ENCODE measurements around the gene PNLDC1.
A peak's percentile ranks its signal among the peaks of the same experiment; 100 is the strongest.
"Not testable (repeated sequence)": the region's sequence is repeated elsewhere in the genome, so short reads cannot be mapped to it uniquely, and the experiment has no call there.

The PNLDC1 gene

DNA sequence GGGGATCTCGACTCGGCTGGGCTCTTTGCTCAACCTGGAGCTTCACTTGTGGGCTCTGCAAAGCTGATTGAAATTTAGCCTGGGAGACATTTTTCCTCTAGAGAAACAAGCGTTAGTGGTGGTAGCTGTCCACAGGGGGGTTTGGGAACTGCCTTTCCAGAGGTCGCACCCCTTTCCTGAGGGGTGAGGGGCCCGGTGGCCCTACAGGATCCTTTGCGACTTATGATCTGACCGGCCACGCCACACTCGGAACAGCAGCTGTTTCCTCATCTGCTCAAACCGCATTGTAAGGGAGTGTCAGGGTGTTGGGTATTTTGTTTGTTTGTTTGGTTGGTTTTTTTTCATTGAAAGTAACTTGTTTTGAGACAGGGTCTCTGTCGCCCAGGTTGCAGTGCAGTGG, 21.0 kb downstream of the PNLDC1 start:
- peak in 1 of 2 donors; percentile 31 for DNase-seq

DNA sequence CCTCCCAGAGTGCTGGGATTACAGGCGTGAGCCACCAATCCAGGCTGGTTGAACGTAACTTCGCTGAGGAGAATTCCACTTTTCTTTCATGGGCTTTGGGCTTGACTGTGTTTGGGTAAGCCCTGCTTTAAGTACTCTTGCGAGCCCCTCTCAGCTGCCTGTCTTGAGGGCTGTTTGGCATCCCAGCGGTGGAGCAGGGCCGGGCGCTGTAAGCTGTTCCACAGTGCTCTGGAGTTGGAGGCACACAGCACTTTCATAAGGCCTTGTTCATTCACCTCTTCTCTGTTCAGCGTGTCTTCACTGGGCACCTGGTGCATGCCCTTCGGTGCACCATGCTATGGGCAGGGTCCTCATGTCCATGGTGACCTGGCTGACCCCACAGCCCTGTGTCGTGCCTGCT, 21.6 kb downstream of the PNLDC1 start:
- no peak for DNase-seq

DNA sequence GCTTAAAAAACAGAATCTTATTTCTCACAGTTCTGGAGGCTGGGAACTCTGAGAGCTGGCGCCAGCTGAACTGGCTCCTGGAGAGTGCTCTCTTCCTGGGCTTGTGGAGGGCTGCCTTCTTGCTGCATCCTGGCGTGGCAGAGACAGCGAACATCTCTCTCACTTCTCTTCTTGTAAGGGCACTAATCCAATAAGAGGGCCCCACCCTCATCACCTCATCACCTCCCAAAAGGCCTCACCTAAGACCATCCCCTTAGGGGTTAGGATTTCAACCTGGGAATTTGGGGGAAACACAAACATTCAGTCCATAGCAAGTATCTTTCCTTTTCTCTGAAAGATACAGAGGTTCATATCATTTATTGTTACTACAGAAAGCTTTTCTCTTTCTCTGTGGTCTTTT, 23.9 kb downstream of the PNLDC1 start:
- no peak for DNase-seq

DNA sequence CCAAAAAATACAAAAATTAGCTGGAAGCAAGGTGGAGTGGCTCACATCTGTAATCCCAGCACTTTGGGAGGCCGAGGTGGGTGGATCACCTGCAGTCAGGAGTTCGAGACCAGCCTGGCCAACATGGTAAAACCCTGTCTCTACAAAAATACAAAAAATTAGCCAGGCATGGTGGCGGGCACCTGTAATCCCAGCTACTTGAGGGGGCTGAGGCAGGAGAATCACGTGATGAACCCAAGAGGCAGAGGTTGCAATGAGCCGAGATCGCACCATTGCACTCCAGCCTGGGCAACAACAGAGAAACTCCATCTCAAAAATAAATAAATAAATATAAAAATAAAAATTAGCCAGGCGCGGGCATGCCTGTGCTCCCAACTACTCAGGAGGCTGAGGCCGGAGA, 24.6 kb downstream of the PNLDC1 start:
- DNase-seq, result not testable (repeated sequence)

DNA sequence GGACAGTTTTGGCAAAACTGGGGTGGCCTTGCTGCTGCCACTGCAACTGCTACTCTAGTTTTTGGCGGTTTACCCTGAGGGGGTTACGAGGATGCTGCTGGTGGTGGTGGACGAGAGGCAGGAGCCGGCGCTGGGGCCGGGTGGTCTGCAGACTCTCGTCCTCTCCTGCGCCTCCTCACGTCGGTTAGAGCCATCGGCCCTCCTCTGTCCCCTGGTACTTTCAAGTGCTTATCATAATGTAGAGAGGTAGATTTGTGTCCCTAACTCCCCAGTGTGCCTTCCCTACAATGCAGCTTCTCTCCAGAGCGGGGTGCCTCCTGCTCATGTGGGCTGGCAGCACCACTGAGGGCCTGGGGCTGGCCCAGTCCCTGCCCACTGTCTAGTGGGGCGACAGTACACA, 25.9 kb downstream of the PNLDC1 start:
- DNase-seq, result no peak

DNA sequence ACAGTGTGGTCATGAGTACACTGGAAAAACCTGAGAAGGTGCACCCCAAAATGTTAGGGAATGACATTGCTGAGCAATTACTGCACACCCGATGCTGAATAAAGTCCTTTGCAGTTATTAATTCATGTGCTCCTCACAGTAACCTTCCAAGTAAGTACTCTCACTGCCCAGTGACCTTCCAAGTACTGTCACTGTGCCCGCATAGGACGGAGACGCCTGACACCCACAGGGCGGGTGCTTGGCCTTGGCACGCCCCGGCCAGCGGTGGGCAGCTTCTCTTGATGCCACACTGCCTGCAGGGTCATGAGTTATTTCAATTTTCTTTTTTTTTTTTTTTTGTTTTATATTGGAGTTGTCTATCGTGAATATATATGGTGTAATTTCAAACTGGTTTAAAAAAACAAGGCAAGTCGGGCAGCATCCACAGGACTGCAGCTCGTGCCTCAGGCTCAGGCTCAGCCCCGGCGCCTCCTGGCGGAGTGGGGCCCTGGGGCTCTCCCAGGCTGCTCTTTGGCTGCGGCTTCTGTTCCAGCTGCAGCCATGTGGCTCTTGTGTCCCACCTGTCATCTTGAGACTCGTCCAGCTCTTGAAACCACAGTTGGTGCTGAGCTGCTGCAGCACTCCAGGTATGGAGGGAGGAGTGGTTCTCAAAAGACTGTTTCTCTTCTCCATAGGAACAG, 27.0 kb downstream of the PNLDC1 start:
- DNase-seq, result no peak

DNA sequence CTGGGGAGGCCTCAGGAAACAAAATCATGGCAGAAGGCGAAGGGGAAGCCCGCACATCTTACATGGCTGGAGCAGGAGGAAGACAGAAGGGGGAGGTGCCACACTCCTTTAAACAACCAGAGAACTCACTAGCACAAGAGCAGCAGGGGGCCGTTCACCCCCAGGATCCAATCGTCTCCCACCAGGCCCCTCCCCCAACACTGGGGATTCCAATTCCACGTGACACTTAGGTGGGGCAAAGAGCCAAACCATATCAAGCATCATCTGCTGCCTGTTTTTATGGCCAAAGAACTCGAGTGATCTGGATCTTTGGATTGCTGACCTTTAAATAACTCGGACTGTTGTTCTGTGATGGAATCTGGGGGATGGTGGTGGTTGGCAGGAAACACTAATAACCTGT, 28.0 kb downstream of the PNLDC1 start:
- no peak for DNase-seq

DNA sequence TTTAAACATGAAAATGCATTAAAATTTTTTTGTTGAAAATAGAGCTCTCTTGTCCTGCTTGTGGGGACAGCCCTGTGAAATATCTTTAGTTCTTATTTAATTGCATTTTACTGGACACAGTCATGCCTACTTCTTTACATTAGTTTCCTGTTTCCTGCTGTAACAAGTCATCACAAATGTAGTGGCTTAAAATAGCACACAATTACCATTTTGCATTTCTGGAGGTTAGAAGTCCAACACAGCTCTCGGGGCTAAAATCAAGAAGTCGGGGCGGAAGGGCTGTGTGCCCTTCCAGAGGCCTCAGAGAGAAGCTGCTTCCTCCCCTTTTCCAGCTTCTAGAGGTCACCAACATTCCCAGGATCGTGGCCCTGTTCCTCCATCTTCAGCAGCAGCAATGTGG, 29.4 kb downstream of the PNLDC1 start:
- DNase-seq, result peak in 1 of 2 donors; percentile 48

DNA sequence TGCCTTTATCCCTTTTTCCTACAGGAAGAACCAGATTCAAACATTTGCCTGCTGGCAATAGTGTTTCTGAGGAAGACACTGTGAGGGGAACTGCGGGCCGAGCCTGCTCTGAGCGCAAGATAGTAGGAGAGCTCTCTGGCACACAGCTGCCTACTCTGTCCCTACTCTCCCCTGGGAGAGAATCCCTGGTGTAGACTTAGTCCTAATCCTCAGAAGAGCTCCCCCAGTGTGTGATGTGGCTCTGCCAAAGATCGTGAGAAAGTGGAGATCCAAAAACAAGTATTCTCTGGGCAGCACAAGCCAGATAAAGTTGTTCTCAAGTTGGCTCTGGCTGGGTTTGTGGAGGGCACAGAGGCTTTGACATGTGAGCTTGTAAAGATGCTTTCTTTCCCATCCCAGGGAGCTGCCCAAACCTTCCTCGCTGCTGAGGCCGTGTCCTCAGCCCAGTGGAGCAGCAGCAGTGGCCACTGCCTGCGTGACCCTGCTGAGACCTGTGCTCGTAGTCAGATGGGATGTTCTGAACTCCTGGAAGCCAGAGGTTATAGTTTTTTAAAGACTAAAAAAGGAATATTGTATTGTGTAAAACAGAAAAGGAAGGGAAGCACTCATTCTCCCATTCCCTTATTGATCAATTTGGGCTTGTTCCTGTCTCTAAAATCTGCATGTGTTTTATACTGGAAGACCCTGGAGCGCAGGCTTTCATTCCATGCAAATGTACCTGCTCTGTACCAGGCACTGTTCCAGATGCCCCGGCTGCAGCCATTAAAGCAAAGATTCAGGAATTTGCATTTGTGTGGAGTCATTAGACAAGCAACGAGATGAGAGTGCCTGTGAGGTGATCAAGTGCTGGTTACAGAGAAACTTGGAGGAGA, 30.7 kb downstream of the PNLDC1 start:
- no peak for DNase-seq

DNA sequence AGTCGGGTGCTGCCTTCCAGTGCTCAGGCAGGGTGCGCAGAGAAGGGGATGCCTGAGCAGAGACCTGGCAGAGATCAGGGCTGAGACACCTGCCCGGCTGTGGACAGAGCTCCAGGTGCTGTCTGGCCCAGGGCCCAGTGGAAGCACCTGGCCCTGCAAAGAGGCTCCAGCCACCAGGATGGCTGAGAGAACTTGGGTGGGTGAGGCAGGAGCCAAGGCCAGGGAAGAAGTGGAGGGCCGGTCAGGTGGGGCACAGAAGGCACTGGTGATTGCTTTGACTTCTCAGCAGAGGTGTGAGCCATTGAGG, 31.2 kb downstream of the PNLDC1 start:
- DNase-seq, result no peak

DNA sequence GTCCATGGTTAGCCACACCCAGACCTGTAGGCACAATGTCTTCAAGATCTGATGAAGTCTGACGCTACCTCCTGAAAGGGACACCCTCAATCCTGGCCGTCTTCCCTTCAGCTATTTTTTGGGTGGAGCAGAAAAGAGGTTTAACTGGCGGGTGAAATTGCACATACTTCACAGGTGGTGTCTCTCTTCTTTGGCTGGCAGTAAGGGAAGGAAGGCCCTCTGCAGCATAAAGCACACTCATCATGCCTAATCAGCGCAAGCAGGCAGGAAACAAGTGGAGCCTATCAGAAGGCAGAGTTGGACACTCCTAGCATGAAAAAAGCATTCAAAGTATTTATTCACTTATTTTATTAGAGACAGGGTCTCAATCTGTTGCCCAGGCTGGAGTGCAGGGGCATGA, 32.9 kb downstream of the PNLDC1 start:
- peak in 1 of 2 donors; percentile 24 for DNase-seq

DNA sequence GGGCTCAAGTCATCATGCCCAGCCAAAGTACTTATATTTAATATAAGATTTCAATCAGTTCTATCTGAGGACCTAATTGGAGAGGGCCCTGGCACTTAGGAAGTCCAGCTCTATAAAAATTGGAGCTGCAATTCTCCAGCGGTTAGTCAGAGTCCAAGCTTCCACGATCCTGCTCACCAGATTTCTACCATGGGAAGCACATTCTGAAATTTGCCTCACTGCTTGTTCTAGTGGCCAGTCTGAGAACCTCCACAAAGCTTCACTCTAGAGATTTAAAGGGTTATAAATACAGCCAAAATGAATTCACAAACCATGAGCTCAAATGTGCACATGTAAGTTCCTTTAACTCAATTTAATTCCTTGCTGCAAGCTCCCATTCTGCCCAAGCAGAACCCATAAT, 33.5 kb downstream of the PNLDC1 start:
- DNase-seq, result no peak

DNA sequence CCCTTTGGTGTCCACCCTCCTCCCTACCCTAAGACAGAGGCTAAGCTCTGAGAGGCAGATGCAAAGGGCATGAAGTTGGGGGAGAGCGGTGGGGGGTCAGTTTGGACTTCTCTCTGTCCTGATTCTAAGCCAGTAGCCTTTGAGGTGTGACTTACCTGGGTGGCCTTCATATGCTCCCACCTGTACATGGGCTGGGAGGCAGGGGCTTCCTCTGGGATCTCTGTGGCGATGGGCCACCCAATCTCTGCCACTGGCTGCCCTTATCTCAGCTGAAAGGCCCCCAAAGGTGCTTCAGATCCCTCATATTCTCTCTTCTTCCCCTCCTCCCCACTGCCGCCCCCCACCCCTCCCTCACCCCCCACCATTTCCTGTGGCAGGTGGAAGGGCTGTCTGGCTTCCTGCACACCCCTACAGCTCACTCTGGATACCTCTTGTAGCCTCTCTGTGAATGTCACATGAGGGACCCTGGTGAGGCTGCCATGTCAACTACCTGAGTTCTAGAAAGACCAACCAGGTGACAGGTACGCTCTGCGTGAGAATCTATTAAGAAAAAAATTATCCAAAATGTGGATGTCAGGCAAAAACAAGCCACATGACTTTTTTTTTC, 34.0 kb downstream of the PNLDC1 start:
- no peak for DNase-seq

DNA sequence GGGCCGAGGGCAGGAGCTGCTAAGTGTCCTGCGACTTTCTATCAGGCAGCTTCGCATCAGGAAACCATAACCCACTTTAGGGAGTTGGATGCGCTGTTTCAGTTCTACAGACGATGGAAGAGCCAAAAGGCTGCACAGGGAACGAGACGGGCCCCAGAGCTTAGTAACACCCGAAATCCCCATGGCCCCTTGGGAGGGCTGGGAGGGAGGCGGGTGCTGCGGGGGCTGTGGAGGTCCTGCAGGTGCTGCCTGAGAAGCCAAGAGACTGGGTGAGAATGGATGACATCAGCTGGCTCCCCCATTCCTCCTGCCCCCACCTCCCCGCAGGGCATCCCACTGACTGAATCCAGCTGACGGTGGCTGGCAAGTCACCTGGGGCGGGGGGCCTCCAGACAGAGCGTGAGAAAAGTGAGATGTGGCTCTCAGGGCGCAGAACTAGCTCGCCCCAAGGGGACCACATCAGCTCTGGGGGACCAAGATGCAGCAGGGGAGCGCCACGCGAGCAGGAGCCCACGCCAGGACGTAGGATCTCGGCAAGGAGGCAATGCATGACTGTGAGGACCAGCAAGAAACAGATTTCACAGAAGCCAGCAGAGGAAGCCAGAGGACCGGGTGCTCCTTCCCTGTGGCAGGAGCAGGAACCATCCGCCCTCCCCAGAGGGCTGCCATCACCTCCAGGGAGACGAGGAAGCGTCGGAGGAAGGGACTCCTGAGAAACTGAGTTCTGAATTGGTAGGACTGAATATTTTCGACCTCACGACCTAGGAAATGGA, 36.8 kb downstream of the PNLDC1 start:
- no peak for DNase-seq

DNA sequence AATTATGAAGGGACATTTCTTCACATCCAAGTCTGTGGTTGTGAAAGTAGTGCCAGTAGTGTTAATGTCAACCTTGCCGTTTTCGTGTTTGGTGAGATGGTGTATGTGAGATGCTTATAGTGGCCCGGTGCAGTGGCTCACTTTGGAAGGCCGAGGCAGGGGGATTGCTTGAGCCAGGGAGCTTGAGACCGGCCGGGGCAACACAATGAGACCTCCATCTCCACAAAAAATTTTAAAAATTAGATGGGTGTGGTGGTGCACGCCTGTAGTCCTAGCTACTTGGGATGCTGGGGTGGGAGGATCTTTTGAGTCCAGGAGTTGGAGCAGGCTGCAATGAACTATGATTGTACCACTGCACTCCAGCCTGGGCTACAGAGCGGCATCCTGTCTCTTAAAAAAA, 37.4 kb downstream of the PNLDC1 start:
- no peak for DNase-seq

DNA sequence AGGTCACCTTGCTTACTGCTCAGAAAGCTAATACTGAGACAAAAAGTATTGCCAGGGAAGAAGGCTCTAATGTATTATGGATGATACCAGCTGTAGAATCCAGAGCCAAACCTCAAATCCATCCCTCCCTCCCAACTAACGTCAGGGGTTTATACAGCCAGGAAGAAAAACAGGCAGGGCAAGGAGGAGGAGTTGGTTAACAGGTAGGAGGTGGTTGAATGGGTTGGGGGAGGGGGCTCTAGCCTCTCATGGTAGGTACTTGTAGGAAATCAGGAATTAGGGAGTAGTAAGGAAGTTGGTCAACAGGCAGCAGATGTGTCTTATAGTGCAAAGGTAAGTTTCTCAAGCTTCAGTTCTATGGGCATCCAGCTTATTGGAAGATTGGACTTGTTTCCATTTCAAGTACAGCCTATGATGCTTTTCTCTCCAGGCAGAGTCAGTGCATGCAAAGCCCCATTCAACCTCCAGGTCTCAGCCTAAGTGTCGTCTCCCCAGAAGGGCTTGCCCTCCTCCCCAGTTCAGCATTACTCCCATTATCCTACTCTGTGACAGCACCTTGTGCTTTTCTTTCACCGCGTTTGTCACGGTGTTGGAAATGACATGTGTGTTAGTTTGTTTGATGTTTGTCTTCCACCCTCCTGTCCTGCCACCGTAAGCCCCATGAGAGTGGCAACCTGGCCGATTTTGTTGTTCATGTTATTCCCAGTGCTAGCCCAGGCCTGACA, 38.1 kb downstream of the PNLDC1 start:
- DNase-seq, result no peak

DNA sequence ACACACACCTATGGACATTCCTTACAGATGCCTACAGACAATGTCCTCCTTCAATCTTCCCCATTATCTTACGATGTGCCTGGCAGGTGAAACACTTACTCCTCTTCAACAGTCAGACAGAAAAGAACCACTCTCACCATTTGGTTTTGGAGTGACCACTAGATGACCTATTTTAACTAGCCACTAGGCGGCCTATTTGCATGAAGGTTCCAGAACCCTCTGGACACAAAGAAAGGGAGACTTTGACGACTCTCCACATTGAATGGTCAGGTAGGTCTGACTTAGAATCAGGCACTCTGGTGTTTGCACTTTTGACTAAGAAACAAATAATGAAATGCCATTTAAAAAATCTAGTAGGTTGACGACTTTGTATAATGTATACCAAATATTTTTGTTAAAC, 42.0 kb downstream of the PNLDC1 start:
- DNase-seq, result no peak

DNA sequence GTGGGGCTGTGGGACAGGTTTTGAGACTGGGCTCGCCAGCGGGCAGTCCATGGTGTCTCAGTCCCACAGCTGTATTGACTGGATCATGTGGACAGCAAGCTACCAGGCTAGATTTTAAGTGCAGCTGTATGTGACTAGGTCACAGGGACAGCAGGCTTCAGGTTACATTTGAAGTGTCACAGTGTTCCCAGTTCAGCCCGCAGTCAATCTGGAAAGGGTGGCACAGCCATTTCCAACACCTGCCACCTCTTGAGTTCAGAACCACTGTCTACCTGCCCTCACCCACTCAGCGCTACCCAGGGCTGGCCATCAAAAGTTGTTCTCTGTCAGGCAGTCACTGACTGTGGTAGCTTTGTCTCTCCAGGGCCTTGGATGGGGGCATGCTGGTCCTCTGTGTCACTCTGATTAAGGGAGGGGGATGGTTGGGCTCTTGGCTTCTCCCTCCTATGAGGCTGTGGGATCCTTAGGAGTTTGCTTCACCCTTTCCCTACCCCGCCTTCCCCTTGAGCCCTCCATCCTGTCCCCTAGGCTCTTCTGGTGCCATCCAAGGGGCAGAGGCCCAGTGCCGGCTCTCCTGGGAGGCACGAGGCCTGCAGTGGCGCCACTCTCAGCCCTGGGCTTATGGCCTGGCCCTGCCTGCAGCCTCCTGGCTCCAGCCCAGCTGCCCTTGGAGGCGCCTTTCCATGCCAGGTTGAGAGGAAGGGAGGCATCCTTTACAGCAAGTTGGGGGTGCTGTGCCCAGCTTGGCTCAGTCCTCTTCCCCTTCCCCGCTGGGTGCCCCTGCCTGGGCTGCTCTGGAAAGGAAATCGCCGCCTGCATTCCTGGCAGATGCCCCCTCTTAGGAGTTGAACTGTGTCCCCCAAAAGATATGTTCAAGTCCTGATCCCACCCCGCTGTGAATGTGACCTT, 44.9 kb downstream of the PNLDC1 start:
- no peak for DNase-seq

DNA sequence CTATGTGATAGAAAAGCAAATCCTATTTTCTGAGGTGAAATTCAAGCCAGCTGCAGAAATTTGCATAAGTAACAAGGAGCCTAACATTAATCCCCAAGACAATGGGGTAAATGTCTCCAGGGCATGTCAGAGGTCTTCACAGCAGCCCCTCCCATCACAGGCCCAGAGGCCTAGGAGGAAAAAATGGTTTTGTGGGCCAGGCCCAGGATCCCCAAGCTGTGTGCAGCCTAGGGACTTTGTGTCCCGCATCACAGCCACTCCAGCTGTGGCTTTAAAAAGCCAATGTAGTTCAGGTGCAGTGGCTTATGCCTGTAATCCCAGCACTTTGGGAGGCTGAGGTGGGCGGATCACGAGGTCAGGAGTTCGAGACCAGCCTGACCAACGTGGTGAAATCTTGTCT, 48.5 kb downstream of the PNLDC1 start:
- DNase-seq, result not testable (repeated sequence)

DNA sequence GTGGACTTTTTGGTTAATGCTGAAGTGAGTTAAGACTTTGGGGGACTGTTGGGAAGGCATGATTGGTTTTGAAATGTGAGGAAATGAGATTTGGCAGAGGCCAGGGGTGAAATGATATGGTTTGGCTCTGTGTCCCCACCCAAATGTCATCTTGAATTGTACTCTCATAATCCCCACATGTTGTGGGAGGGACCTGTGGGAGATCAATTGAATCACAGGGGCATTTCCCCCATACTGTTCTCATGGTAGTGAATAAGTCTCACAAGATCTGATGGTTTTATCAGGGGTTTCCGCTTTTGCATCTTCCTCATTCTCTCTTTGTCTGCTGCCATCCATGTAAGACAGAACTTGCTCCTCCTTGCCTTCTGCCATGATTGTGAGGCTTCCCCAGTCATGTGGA, 49.8 kb downstream of the PNLDC1 start:
- not testable (repeated sequence) for DNase-seq

DNA sequence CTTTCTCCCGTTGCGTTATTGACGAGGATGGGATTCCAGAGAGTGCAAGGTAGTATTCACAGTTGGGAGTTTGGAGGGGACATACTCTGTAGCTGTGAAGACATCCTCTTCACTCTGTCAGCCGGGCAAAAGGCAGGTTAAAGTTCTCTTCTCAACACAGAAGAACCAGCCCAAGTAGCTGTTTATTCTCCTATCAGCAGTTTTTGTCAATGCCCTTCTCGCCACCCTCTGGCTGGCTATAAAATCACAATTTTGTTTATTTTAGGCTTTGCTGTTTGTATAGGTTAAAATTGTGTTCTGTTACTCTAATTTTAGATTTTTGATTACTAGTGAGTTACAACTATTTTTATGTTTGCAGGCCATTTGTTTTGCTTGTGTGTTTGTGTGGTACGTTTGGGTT, 52.8 kb downstream of the PNLDC1 start:
- peak in 1 of 2 donors; percentile 43 for DNase-seq

DNA sequence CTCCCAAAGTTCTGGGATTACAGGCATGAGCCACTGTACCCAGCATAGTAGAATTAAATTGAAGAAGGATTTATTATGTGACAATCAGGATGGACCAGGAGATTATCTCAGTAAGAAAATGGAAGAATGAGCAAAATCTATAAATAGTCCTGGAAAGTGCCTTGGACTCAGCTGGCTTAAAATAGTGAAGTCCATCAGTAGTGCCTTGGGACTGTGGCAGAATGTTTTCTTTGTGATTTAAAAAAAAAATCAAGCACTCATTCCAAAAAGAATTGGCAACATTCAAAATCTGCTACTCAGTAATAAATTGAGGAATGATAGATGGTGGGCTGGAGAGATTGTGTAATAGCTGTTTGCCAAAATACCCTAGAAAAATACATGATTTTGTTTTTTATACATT, 53.7 kb downstream of the PNLDC1 start:
- no peak for DNase-seq
